ENCODE measurements around the gene MGAT5B. TPM values are rescaled to one million over a fixed set of nuclear protein-coding genes. Genes with fewer than 3 reads are reported as not detected.
A peak's percentile ranks its signal among the peaks of the same experiment; 100 is the strongest.

Gene MGAT5B
- total and polyA plus RNA-seq, 11 donors = 0.07 to 0.21 (median 0.15) TPM; not detected in 6

DNA sequence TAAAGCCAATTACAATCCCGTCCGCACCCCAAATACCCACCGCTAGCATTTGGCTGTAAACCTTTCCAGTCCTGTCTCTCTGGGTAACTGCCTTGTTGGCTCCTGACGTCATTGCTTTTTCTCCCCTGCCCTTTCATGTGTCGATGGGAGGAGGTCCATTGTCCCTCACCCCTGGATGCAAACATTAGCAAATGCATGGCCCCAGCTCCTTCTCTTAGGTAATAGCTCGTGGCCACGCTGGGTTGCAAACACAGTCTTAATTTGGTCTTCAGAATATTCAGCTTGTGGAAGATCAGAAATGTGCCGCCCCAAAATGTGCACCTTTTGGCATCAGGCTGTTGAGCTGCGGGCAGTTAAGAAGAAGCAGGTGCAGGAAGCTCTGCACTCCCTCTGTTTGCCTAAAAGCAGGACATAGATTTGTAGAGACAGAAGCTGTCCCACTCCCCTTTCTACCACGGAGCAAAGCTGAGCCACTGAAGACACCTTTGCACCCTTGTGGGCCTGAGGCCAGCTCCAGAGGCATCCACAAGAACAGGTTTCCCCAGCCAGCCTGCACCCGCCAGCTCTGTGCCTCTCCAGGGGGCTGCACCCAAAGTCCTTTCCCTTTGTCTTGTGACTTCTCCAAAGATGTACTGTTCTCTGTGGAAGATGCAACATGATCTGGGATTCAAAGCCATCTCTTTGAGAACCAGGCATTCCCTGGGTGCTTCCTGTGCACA, 127.3 kb downstream of the MGAT5B start:
- TF ChIP-seq POLR2A (IDR thresholded peaks at IDR 0.05) (no peak), CTCF (IDR thresholded peaks at IDR 0.05) (no peak)
- no peak for ATAC-seq
- peaks cover 0 to 24% (median 3%) of the 10 kb centered on the region in 9 donors for H3K27me3 ChIP-seq
- intact Hi-C loops (cut with DNase I) = no loop called here
- H3K4me1 ChIP-seq = peaks cover 0 to 4% (median 0%) of the 10 kb centered on the region in 12 donors
- DNase-seq = no peak
- H3K36me3 ChIP-seq = no peaks in the 10 kb centered on the region
- no peaks in the 10 kb centered on the region for H3K9me3 ChIP-seq
- H3K4me3 ChIP-seq = no peak overlapping the region
- H3K27ac ChIP-seq = no peak overlapping the region
- 61 to 72% (median 65%) methylated on average over 10 to 11 of the region's 11 CpGs for WGBS, 4 donors

GRCh38 chr17:76996741-76997694, 128.8 kb downstream of the MGAT5B start:
- WGBS, 4 donors = 76 to 89% (median 80%) methylated on average over 11 to 16 of the region's 16 CpGs
- no peaks in the 10 kb centered on the region for H3K36me3 ChIP-seq
- intact Hi-C loops (cut with DNase I) = no loop called here
- no peak for DNase-seq
- no peak overlapping the region for H3K27ac ChIP-seq
- no peak overlapping the region for H3K4me3 ChIP-seq
- H3K27me3 ChIP-seq = peaks cover 0 to 34% (median 3%) of the 10 kb centered on the region in 9 donors
- ATAC-seq = no peak
- H3K4me1 ChIP-seq = peaks cover 0 to 4% (median 0%) of the 10 kb centered on the region in 12 donors
- TF ChIP-seq CTCF (IDR thresholded peaks at IDR 0.05) (no peak), POLR2A (IDR thresholded peaks at IDR 0.05) (no peak)
- H3K9me3 ChIP-seq = no peaks in the 10 kb centered on the region

- intact Hi-C loops (cut with DNase I) = no loop called here
- no peak for TF ChIP-seq CTCF (IDR thresholded peaks at IDR 0.05)
- TF ChIP-seq POLR2A (IDR thresholded peaks at IDR 0.05) = no peak
- WGBS, 4 donors = 64 to 82% (median 70%) methylated on average over 16 of the region's 16 CpGs
- peaks cover 0 to under 1% (median 0%) of the 10 kb centered on the region in 12 donors for H3K4me1 ChIP-seq
- peak overlapping the region in 1 of 12 donors; percentile 27 for H3K27ac ChIP-seq
- ATAC-seq (peak in 1 of 4 donors; percentile 9), DNase-seq (no peak)
- peaks cover 0 to 30% (median 3%) of the 10 kb centered on the region in 9 donors for H3K27me3 ChIP-seq
- no peaks in the 10 kb centered on the region for H3K36me3 ChIP-seq
- H3K9me3 ChIP-seq = no peaks in the 10 kb centered on the region
- H3K4me3 ChIP-seq = peak overlapping the region in 1 of 12 donors; percentile 20
Observed at GRCh38 chr17:76997981-76998531, 129.9 kb downstream of the MGAT5B start.
